AG10803 (cell line): ENCODE results near the gene GRIA1.

Experiments
- DNase-seq: peaks from one replicate; pipeline ENCODE4 v3.0.0; 2010; ENCODE audit warnings: low read depth
- H3K4me3 ChIP-seq: 2 replicates; pipeline ENCODE4 v1.5.1; 2011; ENCODE audit warnings: mild to moderate bottlenecking, low read length, control low read depth
- TF ChIP-seq, protein P1 (sequence below): conservative IDR thresholded peaks from 2 replicates; pipeline ENCODE4 v1.5.1; 2011; ENCODE audit warnings: mild to moderate bottlenecking, low read length, control low read depth, inconsistent platforms

The GRIA1 gene

DNA sequence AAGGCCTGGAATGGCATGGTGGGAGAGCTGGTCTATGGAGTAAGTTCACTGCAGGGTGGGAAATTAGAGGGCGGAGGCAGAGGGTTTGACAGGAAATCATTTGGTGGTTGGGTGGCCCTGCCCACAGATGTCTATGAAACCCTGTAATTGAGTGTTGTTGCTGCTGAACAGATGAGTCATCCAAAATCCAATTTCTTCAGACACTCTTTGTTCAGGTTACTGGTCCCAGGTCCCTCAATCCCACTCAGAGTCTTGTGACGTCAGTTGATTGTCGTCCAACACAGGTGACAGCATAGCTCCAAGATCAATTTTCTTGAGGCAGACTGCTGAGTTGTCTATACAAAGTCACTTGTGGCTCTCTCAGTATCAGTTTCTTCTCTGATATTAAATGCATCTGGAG lies 208.6 kb downstream of the GRIA1 start:
- DNase-seq = no peak
- H3K4me3 ChIP-seq = no peak overlapping the region
- TF ChIP-seq, protein P1, sequence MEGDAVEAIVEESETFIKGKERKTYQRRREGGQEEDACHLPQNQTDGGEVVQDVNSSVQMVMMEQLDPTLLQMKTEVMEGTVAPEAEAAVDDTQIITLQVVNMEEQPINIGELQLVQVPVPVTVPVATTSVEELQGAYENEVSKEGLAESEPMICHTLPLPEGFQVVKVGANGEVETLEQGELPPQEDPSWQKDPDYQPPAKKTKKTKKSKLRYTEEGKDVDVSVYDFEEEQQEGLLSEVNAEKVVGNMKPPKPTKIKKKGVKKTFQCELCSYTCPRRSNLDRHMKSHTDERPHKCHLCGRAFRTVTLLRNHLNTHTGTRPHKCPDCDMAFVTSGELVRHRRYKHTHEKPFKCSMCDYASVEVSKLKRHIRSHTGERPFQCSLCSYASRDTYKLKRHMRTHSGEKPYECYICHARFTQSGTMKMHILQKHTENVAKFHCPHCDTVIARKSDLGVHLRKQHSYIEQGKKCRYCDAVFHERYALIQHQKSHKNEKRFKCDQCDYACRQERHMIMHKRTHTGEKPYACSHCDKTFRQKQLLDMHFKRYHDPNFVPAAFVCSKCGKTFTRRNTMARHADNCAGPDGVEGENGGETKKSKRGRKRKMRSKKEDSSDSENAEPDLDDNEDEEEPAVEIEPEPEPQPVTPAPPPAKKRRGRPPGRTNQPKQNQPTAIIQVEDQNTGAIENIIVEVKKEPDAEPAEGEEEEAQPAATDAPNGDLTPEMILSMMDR = no peak

DNA sequence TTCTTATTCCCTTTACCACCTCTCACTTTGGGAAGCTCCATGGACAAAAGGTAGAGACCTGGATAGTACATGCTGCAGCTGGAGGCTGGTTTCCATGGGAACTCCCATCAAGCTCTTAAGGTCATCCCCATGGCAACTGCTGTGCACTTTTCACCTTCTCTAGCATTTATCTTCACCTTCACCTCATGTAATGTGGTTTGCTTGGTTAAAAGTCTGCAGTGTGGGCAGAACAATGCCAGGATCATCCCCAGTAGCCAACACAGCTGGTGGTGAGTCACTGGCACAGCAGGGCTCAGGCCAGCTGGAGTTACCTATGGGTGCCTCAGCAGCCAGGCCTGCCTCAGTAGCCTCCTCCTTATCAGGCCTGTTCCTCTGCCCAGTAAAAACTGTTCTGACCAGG lies 210.5 kb downstream of the GRIA1 start:
- no peak overlapping the region for H3K4me3 ChIP-seq
- TF ChIP-seq, protein P1 = no peak
- DNase-seq = peak; percentile 14

DNA sequence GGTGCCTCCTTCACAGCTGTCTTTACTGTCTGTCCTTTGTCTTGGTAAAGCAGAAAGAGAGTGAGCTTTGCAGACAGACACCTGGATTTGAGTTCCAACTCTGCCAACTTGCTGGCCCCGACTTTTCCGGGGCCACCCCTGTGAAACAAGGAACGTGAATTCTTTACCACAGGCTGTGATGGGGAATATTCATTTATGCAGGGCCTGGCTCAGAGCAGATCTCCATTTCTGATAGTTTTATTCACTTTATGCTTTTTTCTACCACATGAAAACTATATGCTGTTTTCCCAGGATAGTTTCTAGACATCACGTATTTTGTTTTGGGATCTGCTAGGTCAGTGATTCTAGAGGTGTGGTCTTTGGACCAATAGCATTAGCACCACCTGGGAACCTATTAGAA lies 211.8 kb downstream of the GRIA1 start:
- TF ChIP-seq, protein P1 = no peak
- no peak overlapping the region for H3K4me3 ChIP-seq
- no peak for DNase-seq

DNA sequence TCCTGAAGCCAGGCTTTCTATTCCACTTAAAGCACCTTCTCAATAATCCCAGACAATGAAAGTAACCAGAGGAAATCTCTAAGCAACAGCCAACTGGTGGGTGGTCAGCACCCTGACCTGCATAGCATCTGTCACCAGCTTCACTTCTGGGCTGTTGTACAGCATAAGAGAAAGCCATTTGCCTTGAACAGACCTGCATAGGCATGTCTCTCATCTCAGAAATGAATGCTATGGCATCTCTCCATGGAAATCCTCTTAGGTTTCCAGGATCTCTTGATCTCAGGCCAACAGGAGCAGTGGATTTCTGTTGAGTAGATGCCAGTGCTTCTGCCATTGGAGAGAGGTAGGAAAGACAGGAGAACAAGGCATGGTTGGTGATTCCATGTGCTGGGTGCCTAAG lies 213.6 kb downstream of the GRIA1 start:
- no peak overlapping the region for H3K4me3 ChIP-seq
- TF ChIP-seq, protein P1 = no peak
- DNase-seq = no peak

DNA sequence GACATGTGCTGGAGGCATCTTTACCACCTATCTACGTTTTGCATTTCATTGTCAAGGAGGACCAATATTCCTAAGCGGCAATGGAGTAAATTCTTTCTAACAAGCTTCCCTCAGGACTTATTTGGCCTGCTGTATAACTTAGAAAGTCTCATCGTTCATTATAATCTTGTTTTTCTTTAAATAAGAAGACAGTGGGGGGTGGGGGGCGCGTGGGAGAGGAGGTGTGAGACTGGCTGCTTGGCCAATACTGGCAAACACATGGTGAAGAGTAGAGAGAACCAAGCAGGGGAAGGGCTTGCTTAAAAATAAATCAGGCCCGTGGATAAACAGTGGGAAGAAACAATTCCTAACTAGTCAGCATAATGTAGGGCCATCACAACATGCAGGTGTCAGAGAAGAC lies 217.2 kb downstream of the GRIA1 start:
- DNase-seq = no peak
- TF ChIP-seq, protein P1 = no peak
- H3K4me3 ChIP-seq = no peak overlapping the region

DNA sequence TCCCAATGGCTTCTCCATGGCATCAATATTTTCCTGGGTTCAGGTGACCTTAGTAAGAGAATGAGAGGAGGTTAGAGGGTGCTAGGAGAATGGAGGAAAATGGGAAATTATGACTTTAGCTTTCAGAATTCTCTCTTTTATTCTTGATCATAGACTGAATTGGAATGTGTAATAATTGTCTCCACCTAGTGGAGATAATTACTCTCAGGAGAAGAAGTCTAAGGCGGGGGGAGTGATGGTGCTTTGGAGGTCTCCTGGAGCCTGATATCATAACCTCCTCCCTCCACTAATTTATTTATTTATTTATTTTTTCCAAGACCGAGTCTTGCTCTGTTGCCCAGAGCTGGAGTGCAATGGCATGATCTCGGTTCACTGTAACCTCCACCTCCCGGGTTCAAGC lies 221.3 kb downstream of the GRIA1 start:
- H3K4me3 ChIP-seq = no peak overlapping the region
- TF ChIP-seq, protein P1 = no peak
- DNase-seq = no peak

DNA sequence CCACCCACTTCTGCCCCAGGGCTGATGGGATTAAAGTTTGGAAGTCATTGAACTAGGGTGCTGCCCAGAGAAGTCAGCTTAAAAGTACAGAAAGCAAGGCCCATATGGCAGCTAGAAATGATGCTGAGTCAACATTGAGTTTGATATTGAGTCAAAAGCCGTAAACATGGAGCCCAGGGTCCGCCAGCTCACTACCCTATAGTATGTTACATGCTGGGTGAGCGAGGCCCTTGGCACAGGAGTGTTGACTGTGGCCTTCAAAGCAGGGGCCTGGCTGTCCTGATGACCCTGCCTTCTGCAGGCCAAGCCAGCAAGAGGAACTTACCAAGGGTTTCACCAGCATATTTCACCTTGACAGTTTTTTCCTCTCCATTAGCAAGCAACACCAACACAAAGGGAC lies 222.5 kb downstream of the GRIA1 start:
- TF ChIP-seq, protein P1 = no peak
- DNase-seq = no peak

More for the DNA sequence above, 222.5 kb downstream of the GRIA1 start:
- no peak overlapping the region for H3K4me3 ChIP-seq
